ENCODE data around the gene OCA2.

- TF ChIP-seq CTCF (IDR thresholded peaks at IDR 0.05), result no peak
- no peak for TF ChIP-seq POLR2A (IDR thresholded peaks at IDR 0.05)
These were observed 76.9 kb downstream of the OCA2 start for GRCh38 chr15:28022181-28022580.

Measured in heart left ventricle (tissue), 13 donors.